Activated CD8-positive, alpha-beta memory T cell treated with anti-CD3 and anti-CD28 coated beads, Interleukin-2, amount 50 U/mL, for 48 hours (primary cell): ENCODE results near the gene FAM20B.
"Not testable (repeated sequence)": the region's sequence is repeated elsewhere in the genome, so short reads cannot be mapped to it uniquely, and the experiment has no call there.

Experiments used
- DNase-seq: peaks from one replicate; pipeline ENCODE4 v3.0.0-alpha.2; 2020

Gene FAM20B

GRCh38 chr1:179025125-179025974, at the start of gene FAM20B:
Gene FAM20B (plus strand): TSS chr1:179025894. CDS start chr1:179043848, 17,954 bp downstream.
- DNase-seq, result peak; percentile 91

DNA sequence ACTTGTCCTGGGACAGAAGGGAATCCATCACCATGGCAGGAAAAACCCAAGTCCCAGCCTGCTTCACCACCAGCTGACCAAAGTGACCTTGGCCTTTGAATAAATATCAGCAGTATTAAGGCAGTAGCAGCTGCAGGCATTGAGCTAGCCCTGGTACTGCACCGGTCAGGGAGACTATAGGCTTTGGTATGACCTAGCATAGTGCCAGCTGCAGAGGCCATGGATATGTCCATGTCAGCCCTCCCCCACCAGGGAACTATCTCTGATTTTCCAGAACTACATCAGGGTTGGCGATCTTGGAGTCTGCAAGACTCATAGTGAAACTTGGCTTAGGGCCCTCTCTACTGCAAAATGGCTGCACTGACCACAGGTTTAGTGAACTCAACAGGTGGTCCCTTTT, 49.2 kb upstream of the FAM20B start:
- no peak for DNase-seq

DNA sequence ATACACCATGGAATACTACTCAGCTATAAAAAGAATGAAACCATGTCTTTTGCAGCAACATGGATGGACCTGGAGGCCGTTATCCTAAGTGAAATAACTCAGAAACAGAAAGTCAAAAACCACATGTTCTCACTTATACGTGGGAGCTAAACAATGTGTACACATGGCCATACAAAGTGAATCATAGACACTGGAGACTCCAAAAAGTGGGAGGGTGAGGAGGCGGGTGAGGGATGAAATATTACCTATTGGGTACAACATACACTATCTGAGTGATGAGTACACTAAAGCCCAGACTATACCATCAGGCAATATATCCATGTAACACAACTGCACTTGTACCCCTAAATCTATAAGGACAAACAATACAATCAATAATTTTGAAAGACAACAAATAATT, 39.5 kb upstream of the FAM20B start:
- DNase-seq, result no peak

- DNase-seq, result not testable (repeated sequence)
These were observed 37.5 kb upstream of the FAM20B start for GRCh38 chr1:178988198-178988597.

DNA sequence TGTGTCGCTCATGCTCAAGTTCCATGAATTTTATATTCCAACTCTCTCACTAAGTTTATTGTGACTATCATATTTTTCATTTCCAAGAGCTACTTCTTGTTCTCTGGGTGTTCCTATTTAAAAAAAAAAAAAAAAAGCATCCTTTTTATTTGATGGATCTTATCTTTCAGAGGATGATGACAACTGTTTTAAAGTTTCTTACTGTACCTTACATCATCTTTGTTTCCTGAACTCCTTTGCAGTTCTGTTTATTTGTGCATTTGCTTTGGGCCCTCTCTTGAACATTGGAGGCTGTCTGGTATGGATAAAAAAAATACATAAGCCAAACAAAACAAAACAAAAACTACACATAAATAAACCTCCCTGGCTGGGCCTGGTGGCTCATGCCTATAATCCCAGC, 32.1 kb upstream of the FAM20B start:
- no peak for DNase-seq

GRCh38 chr1:178997428-178997827, 28.3 kb upstream of the FAM20B start:
- no peak for DNase-seq

DNA sequence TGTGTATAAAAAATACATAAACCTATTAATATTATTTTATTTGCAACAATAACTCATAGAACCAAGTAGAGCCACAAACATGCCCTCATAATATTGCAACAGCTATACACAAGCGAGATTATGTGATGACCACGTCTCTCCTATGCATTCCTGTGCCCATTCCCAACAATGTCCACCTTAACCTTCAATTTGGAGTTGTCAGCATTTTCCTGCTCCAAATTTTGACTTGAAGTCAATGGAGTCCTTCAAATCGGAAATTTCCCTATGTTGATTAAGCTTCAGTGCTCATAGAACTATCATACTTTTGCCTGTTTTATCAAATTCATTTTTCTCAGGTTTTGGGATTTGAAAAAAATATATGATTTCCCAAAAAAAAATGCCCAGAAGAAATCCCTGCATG, 27.4 kb upstream of the FAM20B start:
- no peak for DNase-seq

- DNase-seq, result no peak
These were observed 26.6 kb upstream of the FAM20B start for GRCh38 chr1:178999061-178999460.

- DNase-seq, result no peak
These were observed 24.2 kb upstream of the FAM20B start for GRCh38 chr1:179001451-179001850.

DNA sequence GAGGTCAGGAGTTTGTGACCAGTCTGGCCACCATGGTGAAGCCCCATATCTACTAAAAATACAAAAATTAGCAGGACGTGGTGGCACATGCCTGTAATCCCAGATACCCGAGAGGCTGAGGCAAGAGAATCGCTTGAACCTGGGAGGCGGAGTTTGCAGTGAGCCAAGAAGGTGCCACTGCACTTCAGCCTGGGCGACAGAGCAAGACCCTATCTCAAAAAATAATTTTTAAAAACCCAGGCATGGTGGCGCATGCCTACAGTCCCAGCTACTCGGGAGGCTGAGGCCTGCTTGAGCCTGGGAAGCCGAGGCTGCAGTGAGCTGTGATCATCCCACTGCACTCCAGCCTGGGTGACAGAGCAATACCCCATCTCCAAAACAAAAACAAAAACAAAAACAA, 23.6 kb upstream of the FAM20B start:
- DNase-seq, result not testable (repeated sequence)

DNA sequence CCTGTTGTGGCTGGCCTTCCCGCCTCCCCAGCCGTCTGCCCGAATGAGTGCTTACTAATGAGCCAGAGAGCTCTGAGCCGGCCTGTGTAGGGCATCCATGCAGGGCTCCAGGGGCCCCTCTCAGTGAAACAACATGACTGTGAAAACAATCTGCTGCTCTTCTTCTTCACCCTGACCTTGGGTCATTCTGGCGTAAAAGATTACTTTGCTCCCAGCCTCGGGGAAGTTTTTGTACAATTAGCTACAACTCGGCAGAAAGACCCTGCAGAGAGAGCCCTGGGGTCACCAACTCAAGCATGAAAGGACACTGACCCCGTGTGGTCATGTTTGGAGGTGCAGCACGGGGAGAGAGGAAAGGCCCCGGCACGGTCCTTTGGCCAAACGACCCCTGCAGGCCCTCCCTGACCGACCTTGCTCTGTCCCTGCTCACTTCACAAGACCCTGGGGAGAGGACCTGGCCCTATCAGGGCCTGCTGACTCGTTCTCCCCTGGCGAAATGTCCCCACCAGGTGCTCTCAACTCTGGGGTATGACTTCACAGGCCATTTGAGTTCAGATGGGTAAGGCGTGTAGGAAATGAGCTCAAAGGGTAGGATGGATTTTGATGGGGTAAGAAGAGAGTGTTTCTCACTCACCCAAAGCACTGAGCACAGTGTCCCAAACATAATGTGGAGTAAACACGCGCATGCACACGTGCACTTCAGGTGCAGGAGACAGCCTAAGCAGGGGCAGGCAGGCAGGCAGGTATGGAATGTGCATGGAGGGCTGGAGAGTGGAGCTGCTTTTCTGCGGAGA, 22.9 kb upstream of the FAM20B start:
- peak; percentile 91 for DNase-seq

DNA sequence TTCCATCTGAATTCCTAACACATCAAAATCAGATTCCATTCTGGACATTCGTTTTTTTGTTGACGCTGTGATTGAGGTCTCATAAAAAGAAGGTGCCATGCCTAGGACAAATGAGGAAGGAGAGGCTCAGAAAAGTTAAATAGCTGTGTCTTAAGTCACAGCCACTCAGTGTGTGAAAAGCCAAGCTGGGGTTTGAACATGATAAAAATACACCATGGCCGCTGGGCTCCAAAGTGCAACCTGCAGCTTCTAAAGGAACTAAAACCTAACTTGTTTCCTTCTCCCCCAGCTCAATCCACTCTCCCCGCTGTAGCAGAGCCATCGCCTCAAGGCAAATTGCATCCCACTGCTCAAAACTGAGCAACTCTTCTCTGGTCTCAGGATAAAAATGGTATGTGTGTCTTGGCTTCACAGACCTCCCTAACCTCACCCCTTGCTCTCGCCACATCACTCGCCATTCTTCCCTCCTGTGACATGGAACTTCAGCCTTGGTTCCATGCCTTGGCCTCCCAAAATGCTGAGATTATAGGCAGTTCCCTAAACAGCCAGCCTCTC, 22.1 kb upstream of the FAM20B start:
- DNase-seq, result no peak

GRCh38 chr1:179007233-179007632, 18.5 kb upstream of the FAM20B start:
- no peak for DNase-seq

- DNase-seq, result no peak
These were observed 15.0 kb upstream of the FAM20B start for GRCh38 chr1:179010671-179011070.

DNA sequence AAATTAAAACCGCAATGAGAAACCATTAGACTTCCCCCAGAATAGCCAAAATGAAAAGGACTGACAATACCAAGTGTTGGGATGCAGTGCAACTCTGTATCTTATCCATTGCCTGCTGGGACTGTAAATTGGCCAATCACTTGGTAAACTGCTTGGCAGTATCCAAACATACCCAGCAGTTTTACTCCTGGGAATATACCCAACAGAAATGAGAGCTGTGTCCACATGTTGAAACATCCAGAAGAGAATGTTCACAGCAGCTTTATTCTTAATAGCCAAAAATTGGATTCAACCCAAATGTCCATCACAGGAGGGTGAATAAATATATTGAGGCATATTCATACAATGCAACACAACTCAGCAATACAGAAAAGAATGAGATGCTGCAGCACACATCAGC, 13.7 kb upstream of the FAM20B start:
- no peak for DNase-seq

GRCh38 chr1:179014123-179014522, 11.6 kb upstream of the FAM20B start:
- no peak for DNase-seq

DNA sequence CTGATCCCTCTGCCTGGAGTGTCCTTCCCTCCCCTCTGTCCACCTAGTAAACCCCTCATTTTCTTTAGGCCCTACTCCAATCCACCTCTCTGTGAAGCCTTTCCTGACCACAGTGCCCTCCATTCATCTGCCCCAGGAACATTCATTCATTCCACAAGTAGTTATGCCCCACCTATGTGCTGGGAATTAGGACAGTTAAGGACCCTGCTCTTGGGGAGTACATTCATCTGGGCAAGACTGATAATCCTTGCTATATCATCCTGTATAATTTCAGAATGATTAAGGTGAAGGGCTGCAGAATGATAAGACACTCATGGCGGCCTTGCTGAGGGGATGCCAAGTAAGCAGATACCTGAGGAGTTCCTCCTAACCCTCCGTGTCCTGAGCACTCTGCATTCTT, 10.3 kb upstream of the FAM20B start:
- no peak for DNase-seq

DNA sequence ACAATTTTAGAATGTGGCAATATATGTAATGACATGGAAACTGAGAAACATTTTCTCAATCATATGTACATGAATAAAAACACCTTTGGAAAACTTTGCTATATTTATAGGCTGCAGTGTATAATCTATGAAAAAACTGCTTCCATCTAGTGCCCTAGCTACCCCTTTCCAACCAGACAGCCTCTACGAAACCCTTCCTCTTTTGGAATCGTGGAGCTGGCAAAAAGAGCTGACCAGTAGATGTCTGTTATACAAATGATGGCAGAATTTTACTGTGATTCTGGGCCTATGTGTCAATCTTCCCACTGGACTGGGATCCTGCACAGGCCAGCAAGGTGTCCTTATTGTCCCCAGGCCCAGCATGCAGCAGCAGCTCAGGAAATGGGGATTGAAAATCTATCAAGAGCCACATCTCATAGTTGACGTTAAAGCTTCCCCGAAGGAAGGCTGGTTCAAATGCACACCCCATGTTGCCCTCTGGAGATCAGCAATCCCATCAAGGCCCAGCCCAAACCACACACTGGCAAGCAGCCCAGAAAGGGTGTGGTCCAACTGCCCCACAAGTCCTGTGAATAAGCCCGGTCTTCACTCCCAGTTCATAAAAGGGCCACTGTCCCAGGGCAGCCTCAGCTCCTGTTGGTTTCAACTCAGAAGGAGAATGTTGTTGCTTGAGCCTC, 8.8 kb upstream of the FAM20B start:
- DNase-seq, result no peak

- no peak for DNase-seq
These were observed 8.0 kb upstream of the FAM20B start for GRCh38 chr1:179017383-179018326.

DNA sequence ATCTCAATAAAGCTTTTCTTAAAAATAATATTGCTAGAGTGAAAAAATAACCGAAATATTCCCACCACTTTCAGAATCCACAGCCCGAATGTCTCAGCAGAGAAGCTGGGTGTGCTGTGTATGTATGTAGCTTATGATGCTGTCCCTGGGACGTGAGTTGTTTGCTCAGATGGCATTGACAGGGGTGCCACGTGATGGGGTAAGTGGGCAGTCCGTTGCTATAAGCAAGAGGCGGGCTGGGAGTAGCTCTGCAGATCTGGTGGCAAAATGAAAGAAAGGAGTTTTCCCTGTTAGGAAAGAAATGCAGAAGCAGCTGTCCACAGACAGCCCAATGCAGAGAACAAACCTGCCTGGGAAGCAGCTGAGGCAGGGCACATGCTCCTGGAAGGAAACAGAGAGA, 3.8 kb upstream of the FAM20B start:
- no peak for DNase-seq

- DNase-seq, result no peak
These were observed 1.6 kb upstream of the FAM20B start for GRCh38 chr1:179023946-179024650.
